B cell (primary cell): ENCODE results near the gene PMF1. TPM values are rescaled to one million over a fixed set of nuclear protein-coding genes. Genes with fewer than 3 reads are reported as not detected.
A peak's percentile ranks its signal among the peaks of the same experiment; 100 is the strongest.

Experiments
- ATAC-seq: fragments of 200-7000 bp; cut with Tn5 transposase; one replicate; pipeline ENCODE4 v1.10.0; 2021; ENCODE audit warnings: low read depth, mild to moderate bottlenecking, moderate number of reproducible peaks, moderate library complexity
- CTCF ChIA-PET: fragments of 350-600 bp; sonication (Branson Sonifier 250); formaldehyde crosslinking; loops from one replicate; lab custom pipeline; 2021; ENCODE audit warnings: antibody characterized with exemption, inconsistent platforms; lab: Charles Lee
- POLR2A ChIA-PET: fragments of 350-600 bp; sonication (Branson Sonifier 250); formaldehyde crosslinking; loops from one replicate; lab custom pipeline; 2021; ENCODE audit warnings: antibody characterized with exemption; lab: Charles Lee
- DNase-seq: peaks from one replicate; pipeline ENCODE4 v3.0.0; 2013
- H2AFZ ChIP-seq: 2 replicates; pipeline ENCODE4 v1.6.1; 2012; ENCODE audit warnings: mild to moderate bottlenecking, low read depth, low read length; ENCODE audit not compliant: insufficient read depth, poor library complexity, severe bottlenecking
- H3K27ac ChIP-seq, 2 donors: 1 replicate in 1 of 2; 2 replicates in 1 of 2; pipeline ENCODE4 v1.5.1; 2012 to 2013; ENCODE audit warnings: low read length in 2 of 2, mild to moderate bottlenecking in 2 of 2, moderate library complexity in 1 of 2
- H3K27me3 ChIP-seq, 4 experiments: fragments of 200-600 bp in 1 of 4; sonication (generic) in 1 of 4; replicated peaks in 1 of 4; 1 replicate in 2 of 4; 2 replicates in 2 of 4; pipeline versions ENCODE4 v1.6.1 to v1.7.0; 2013 to 2016; ENCODE audit warnings: low read length in 3 of 4, mild to moderate bottlenecking in 2 of 4, mixed read lengths in 1 of 4, moderate library complexity in 1 of 4; ENCODE audit not compliant: insufficient read depth in 4 of 4, control insufficient read depth in 3 of 4; ENCODE audit errors: control extremely low read depth in 1 of 4
- H3K36me3 ChIP-seq, 2 experiments: replicated peaks in 1 of 2; 1 replicate in 1 of 2; 2 replicates in 1 of 2; pipeline versions ENCODE4 v1.6.1 to v1.7.1; 2013; ENCODE audit warnings: low read length in 1 of 2; ENCODE audit not compliant: insufficient read depth in 2 of 2, control insufficient read depth in 1 of 2; ENCODE audit errors: control extremely low read depth in 1 of 2, extremely low read depth in 1 of 2
- H3K4me1 ChIP-seq, 2 donors: fragments of 200-600 bp in 1 of 2; sonication (generic) in 1 of 2; 1 replicate in 1 of 2; 2 replicates in 1 of 2; pipeline versions ENCODE4 v1.5.1 to v1.6.1; 2013 to 2017; ENCODE audit warnings: low read length in 2 of 2; ENCODE audit not compliant: control insufficient read depth in 2 of 2, insufficient read depth in 2 of 2
- H3K4me2 ChIP-seq: replicated peaks from 2 replicates; pipeline ENCODE3; 2012; ENCODE audit warnings: mild to moderate bottlenecking, low read depth, low read length; ENCODE audit not compliant: poor library complexity, severe bottlenecking
- H3K4me3 ChIP-seq, 5 experiments: fragments of 200-600 bp in 1 of 5; sonication (generic) in 1 of 5; 1 replicate in 3 of 5; 2 replicates in 2 of 5; pipeline versions ENCODE4 v1.5.1 to v1.7.0; 2011 to 2016; ENCODE audit warnings: low read length in 4 of 5, mild to moderate bottlenecking in 4 of 5, low read depth in 2 of 5, control low read depth in 1 of 5, moderate library complexity in 1 of 5; ENCODE audit not compliant: insufficient read depth in 1 of 5; ENCODE audit errors: control extremely low read depth in 1 of 5, extremely low read depth in 1 of 5
- H3K79me2 ChIP-seq: fragments of 200-600 bp; sonication (generic); one replicate; pipeline ENCODE4 v1.6.0; 2016; ENCODE audit warnings: low read length; ENCODE audit not compliant: control insufficient read depth, insufficient read depth
- H3K9ac ChIP-seq: fragments of 200-600 bp; sonication (generic); 2 replicates; pipeline ENCODE4 v1.6.1; 2017; ENCODE audit warnings: mild to moderate bottlenecking, low read length, moderate library complexity
- H3K9me3 ChIP-seq, 3 donors: one replicate each; pipeline versions ENCODE4 v1.6.1 to v1.7.1; 2013; ENCODE audit warnings: low read length in 2 of 3; ENCODE audit not compliant: control insufficient read depth in 2 of 3, insufficient read depth in 1 of 3; ENCODE audit errors: control extremely low read depth in 1 of 3
- H4K20me1 ChIP-seq: 2 replicates; pipeline ENCODE4 v1.6.0; 2012; ENCODE audit warnings: mild to moderate bottlenecking, low read length; ENCODE audit not compliant: insufficient read depth, control insufficient read depth, poor library complexity, severe bottlenecking
- H3K27ac Mint-ChIP-seq: one replicate; pipeline ENCODE4 v1.8.0; 2021; ENCODE audit warnings: mixed read lengths
- H3K27me3 Mint-ChIP-seq: one replicate; pipeline ENCODE4 v1.8.0; 2021; ENCODE audit warnings: mixed read lengths
- H3K4me1 Mint-ChIP-seq: one replicate; pipeline ENCODE4 v1.8.0; 2021; ENCODE audit warnings: mixed read lengths
- H3K4me3 Mint-ChIP-seq: one replicate; pipeline ENCODE4 v1.8.0; 2021; ENCODE audit warnings: mixed read lengths
- H3K9me3 Mint-ChIP-seq: one replicate; pipeline ENCODE4 v1.8.0; 2022; ENCODE audit warnings: mixed read lengths; ENCODE audit not compliant: insufficient read depth
- EZH2 ChIP-seq: IDR thresholded peaks from 2 replicates; pipeline ENCODE4 v1.6.1; 2012; ENCODE audit warnings: borderline replicate concordance, low read depth, mild to moderate bottlenecking, moderate library complexity, low read length; ENCODE audit not compliant: insufficient read depth, poor library complexity, severe bottlenecking
- WGBS: methylation state at CpG from one replicate; pipeline ENCODE4 v1.1.5; 2013; ENCODE audit warnings: missing lambda C conversion rate; ENCODE audit not compliant: insufficient coverage; 5-methylcytosine and 5-hydroxymethylcytosine counted together
- intact Hi-C: fragments of 100-400 bp; cut with micrococcal nuclease; formaldehyde crosslinking; loops from one replicate; pipeline ENCODE4 v1.10.0; 2022
- polyA plus RNA-seq: library from polyadenylated mRNA; depleted of rRNA; stranded (reverse); fragments of >200 nt; gene quantifications from 2 replicates; pipeline ENCODE4 v1.2.3, GENCODE V29; 2012
- total RNA-seq, 2 donors: library from RNA; stranded (reverse); fragments of 120-200 nt in 1 of 2; gene quantifications; 1 replicate in 1 of 2; 2 replicates in 1 of 2; pipeline versions ENCODE4 v1.2.3 to v1.2.4, GENCODE V29; 2013 to 2022
- TF ChIP-seq, protein P1 (sequence below): fragments of 200-600 bp; IDR thresholded peaks from one replicate; pipeline ENCODE4 v1.8.0; 2022; ENCODE audit warnings: antibody characterized with exemption, mild to moderate bottlenecking

Gene PMF1
- total and polyA plus RNA-seq, 2 donors (not counting 1 experiment from before 2014, with no cell fraction given): 58.3 to 101 TPM

DNA sequence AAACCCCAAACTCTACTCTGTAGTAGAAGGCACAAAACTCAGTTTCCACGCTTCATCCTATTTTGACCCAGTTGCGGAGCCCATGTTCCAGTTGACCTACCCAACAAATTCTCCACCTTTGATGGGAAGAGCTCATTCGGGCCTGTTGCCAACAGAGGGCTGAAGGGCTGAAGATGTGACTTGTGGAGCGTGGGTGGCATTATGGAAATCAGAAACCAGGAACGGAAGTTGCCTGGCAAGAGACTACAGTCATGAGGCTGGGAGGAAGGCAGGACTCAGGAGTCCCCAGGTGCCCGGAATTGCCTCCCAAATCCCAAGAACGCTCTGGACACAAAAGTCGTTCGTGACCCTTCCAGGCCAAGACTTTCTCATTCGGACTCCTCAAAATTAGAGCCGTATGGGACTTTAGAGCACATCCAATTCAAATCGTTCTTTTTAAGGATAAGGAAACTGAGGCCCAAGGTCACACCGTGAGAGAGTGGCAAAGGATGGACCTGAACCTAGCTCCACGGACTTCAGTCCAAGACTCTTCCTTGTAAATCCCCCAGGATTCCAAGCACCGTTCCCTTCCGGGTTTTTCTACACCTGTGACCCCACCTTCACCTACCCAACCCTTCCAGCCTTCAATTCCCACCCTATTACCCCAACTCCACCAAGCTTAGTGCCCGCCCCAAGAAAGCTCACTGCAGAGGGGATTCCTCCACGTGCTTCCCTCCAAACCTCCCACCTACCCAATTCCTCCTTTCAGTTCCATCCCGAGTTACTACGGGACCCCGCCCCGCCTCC is 69.1 kb downstream of the PMF1 start:
- no peak for ATAC-seq
- WGBS: 7% methylated on average over 18 of the region's 22 CpGs
- peak overlapping the region; percentile 86 for H2AFZ ChIP-seq

More for the DNA sequence above, 69.1 kb downstream of the PMF1 start:
- Mint-ChIP-seq H3K27me3 (no peaks in the 10 kb centered on the region), H3K4me3 (peak overlapping the region; percentile 98), H3K27ac (peak overlapping the region; percentile 98), H3K4me1 (peaks cover 39% of the 10 kb centered on the region), H3K9me3 (no peaks in the 10 kb centered on the region)
- Histone ChIP-seq H3K4me2 (peak overlapping the region; percentile 80), H3K36me3 (peaks cover 0 to 26% of the 10 kb centered on the region in 2 experiments), H3K9ac (peak overlapping the region; percentile 91), H4K20me1 (peaks cover 24% of the 10 kb centered on the region), H3K9me3 (no peaks in the 10 kb centered on the region), H3K4me1 (peaks cover 20 to 28% of the 10 kb centered on the region in 2 donors), H3K27me3 (no peaks in the 10 kb centered on the region), H3K79me2 (peaks cover 63% of the 10 kb centered on the region), H3K27ac (peak overlapping the region; percentile 79 to 89), H3K4me3 (peak overlapping the region; percentile 74 to 96 (median 83))
- ChIA-PET POLR2A (interaction anchor here (2.2 to 2.8 kb wide), 2 partner anchors 10 to 69 kb away, joined by 5 to 9 read pairs; partner anchors contain the start of gene PMF1), CTCF (interaction anchor here (0.6 to 1.5 kb wide), 6 partner anchors 11 to 229 kb away, joined by 3 to 4 read pairs (median 3); partner anchors contain the start of gene UBQLN4)
- intact Hi-C loops: loop anchor here (1.0 to 5.0 kb wide), 6 partner anchors 56 to 1955 kb away; partner anchors contain the start of genes ATP8B2, CCT3, LAMTOR2 and PMF1
- DNase-seq: peak; percentile 44
- TF ChIP-seq EZH2: no peak
- TF ChIP-seq, protein P1, sequence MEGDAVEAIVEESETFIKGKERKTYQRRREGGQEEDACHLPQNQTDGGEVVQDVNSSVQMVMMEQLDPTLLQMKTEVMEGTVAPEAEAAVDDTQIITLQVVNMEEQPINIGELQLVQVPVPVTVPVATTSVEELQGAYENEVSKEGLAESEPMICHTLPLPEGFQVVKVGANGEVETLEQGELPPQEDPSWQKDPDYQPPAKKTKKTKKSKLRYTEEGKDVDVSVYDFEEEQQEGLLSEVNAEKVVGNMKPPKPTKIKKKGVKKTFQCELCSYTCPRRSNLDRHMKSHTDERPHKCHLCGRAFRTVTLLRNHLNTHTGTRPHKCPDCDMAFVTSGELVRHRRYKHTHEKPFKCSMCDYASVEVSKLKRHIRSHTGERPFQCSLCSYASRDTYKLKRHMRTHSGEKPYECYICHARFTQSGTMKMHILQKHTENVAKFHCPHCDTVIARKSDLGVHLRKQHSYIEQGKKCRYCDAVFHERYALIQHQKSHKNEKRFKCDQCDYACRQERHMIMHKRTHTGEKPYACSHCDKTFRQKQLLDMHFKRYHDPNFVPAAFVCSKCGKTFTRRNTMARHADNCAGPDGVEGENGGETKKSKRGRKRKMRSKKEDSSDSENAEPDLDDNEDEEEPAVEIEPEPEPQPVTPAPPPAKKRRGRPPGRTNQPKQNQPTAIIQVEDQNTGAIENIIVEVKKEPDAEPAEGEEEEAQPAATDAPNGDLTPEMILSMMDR: no peak
